HEK293T (cell line): ENCODE data around the gene ZPLD1.

ENCODE experiments used
- BHLHE40 ChIP-seq: fragments of 450-650 bp; IDR thresholded peaks from 2 replicates; pipeline ENCODE4 v1.6.1; 2016; ENCODE audit warnings: mild to moderate bottlenecking, moderate library complexity, borderline replicate concordance
- FOXA1 ChIP-seq: fragments of 450-650 bp; IDR thresholded peaks from 2 replicates; pipeline ENCODE4 v1.6.1; 2016; ENCODE audit warnings: mild to moderate bottlenecking
- FOXM1 ChIP-seq: fragments of 450-650 bp; IDR thresholded peaks from 2 replicates; pipeline ENCODE4 v1.6.1; 2017; ENCODE audit warnings: mild to moderate bottlenecking, borderline replicate concordance
- SUZ12 ChIP-seq: fragments of 450-650 bp; IDR thresholded peaks from 2 replicates; pipeline ENCODE4 v1.6.1; 2016; ENCODE audit warnings: mild to moderate bottlenecking
- TARDBP ChIP-seq: fragments of 450-650 bp; IDR thresholded peaks from 2 replicates; pipeline ENCODE4 v1.6.1; 2016

DNA sequence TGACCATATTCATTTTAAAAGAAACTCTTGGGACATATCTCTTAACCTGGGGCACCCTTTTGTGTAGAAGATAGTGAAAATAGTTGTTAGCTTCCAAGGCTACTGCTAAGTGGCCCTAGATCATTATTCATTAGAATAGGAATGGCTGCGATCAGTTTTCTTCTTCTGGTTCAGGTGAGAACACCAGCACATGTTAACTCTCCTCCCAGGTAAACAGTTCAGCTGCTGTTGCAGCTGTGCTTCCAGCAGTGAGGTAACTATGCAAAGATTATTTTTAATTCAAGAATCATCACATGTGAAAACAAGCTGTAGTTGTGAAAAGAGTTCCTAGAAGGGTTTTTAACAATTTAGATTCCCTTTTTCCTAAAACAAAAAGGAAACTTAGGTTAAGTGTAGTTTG is 43.3 kb downstream of the ZPLD1 start:
- no peak for TF ChIP-seq SUZ12
- TF ChIP-seq TARDBP = no peak
- TF ChIP-seq FOXM1 = no peak
- no peak for TF ChIP-seq BHLHE40
- no peak for TF ChIP-seq FOXA1
